T-helper 2 cell (primary cell): Measurements from ENCODE around the gene ZMYND8.
"Not testable (repeated sequence)": the region's sequence is repeated elsewhere in the genome, so short reads cannot be mapped to it uniquely, and the experiment has no call there.

Source experiments
- DNase-seq, 5 experiments: peaks; one replicate each; pipeline versions ENCODE4 v3.0.0 to v3.0.0-alpha.2; 2012 to 2022

ZMYND8 gene

GRCh38 chr20:47284373-47284772 is 72.1 kb downstream of the ZMYND8 start:
- DNase-seq, result no peak

GRCh38 chr20:47283411-47283810 is 73.1 kb downstream of the ZMYND8 start:
- no peak for DNase-seq

- no peak for DNase-seq
Observed at GRCh38 chr20:47282864-47283263, 73.6 kb downstream of the ZMYND8 start.

- DNase-seq, result no peak
Observed at GRCh38 chr20:47281376-47281775, 75.1 kb downstream of the ZMYND8 start.

GRCh38 chr20:47280668-47281067 is 75.8 kb downstream of the ZMYND8 start:
- DNase-seq, result no peak

- DNase-seq, result no peak
Observed at GRCh38 chr20:47280228-47280627, 76.3 kb downstream of the ZMYND8 start.

GRCh38 chr20:47278907-47279348 is 77.6 kb downstream of the ZMYND8 start:
- no peak for DNase-seq

GRCh38 chr20:47277535-47277872 is 79.0 kb downstream of the ZMYND8 start:
- not testable (repeated sequence) for DNase-seq

- no peak for DNase-seq
Observed at GRCh38 chr20:47276851-47277534, 79.5 kb downstream of the ZMYND8 start.

GRCh38 chr20:47276251-47276650 is 80.2 kb downstream of the ZMYND8 start:
- DNase-seq, result no peak

- DNase-seq, result no peak
Observed at GRCh38 chr20:47275548-47275947, 81.0 kb downstream of the ZMYND8 start.

GRCh38 chr20:47274401-47275108 is 81.9 kb downstream of the ZMYND8 start:
- DNase-seq, result peak in 1 of 5 experiments; percentile 74

- DNase-seq, result no peak
Observed at GRCh38 chr20:47273591-47274235, 82.8 kb downstream of the ZMYND8 start.

- peak in 3 of 5 experiments; percentile 17 to 61 (median 30) for DNase-seq
Observed at GRCh38 chr20:47272893-47273590, 83.5 kb downstream of the ZMYND8 start.

GRCh38 chr20:47271046-47271615 is 85.4 kb downstream of the ZMYND8 start:
- DNase-seq, result no peak

GRCh38 chr20:47269309-47270165 is 87.0 kb downstream of the ZMYND8 start:
- DNase-seq, result no peak

- no peak for DNase-seq
Observed at GRCh38 chr20:47267621-47268020, 88.9 kb downstream of the ZMYND8 start.

GRCh38 chr20:47266847-47267515 is 89.5 kb downstream of the ZMYND8 start:
- DNase-seq, result no peak

GRCh38 chr20:47265984-47266383 is 90.5 kb downstream of the ZMYND8 start:
- no peak for DNase-seq

- no peak for DNase-seq
Observed at GRCh38 chr20:47265214-47265613, 91.3 kb downstream of the ZMYND8 start.

- not testable (repeated sequence) for DNase-seq
Observed at GRCh38 chr20:47264137-47264769, 92.2 kb downstream of the ZMYND8 start.
